ENCODE results near the gene ATG14.
"Not testable (repeated sequence)": the region's sequence is repeated elsewhere in the genome, so short reads cannot be mapped to it uniquely, and the experiment has no call there.

The ATG14 gene, protein sequence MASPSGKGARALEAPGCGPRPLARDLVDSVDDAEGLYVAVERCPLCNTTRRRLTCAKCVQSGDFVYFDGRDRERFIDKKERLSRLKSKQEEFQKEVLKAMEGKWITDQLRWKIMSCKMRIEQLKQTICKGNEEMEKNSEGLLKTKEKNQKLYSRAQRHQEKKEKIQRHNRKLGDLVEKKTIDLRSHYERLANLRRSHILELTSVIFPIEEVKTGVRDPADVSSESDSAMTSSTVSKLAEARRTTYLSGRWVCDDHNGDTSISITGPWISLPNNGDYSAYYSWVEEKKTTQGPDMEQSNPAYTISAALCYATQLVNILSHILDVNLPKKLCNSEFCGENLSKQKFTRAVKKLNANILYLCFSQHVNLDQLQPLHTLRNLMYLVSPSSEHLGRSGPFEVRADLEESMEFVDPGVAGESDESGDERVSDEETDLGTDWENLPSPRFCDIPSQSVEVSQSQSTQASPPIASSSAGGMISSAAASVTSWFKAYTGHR

DNA sequence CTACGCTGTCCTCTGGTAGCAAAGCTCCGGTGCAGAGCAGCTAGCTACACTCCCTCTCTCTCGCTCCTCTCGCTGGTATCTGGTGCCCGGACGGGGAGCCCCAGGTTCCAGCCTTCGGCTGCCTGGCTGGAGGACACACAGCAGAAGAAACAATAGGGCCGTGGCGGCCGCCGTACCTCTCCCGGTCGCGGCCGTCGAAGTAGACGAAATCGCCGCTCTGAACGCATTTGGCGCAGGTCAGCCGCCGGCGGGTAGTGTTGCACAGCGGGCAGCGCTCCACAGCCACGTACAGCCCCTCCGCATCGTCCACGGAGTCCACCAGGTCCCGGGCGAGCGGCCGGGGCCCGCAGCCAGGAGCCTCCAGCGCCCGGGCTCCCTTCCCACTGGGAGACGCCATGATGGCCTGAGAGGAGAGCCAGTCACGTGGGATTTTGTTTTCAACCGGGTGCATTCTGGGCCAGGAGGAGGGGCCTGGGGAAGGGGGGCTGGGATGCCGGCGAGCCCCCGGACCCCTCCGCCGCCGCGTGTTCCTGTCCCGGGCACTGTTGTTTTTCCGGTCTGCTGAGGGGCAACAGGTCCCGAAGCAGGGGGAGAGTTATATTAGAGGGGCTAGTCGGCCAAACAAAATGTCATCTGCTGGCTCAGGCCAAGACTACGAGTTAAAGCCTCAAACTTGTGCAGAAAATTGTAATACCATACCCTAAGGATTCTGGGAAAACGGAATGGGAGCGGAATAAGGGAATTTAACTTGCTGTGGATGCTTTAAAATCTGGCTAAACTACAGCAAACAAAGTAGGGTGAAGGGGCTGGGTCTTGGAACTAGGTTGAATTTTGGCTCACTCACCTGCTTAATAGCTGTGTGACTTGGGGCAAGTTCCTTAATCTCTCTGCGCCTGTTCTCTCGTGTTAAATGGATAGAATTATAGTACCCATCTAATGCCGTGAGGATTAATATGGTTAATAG is at the start of gene ATG14:
TSS of gene ATG14 (minus strand) at position 405 of the 964 bp plus-strand sequence. CDS start at position 397, 8 bp downstream.
- DNase-seq, result peak; percentile 67 to 87

DNA sequence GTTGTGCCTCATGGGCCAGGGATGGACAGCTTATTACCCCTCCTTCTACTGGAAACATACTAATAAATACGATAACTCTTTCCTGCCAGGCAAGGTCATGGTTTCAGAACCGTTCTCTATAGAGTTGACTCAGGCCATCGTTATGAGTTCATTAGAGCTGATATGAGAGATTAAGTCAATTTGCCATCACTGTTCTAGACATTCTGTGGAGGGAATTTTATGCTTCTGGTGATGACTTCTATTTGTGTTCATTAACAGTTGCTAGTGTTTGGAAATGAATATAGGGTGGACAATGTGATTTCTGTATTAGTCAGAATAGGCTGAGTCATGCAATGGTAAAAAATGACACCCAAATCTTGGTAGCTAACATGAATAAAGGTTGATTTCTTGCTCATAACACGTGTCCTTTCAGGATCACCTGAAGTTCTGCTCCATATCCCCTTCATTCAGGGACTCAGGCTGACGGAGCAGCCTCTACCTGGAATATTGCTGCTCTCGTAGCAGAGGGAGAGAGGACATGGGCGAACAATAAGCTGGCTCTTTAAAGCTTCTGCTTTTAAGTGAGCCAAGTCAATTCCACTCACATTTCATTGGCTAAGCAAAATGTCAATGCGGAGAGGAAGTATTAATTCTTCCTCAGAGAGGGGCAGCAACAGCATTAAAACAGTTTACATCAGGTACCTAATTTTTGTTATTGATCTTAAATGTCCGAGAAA is 47.3 kb upstream of the ATG14 start:
- DNase-seq, result no peak

DNA sequence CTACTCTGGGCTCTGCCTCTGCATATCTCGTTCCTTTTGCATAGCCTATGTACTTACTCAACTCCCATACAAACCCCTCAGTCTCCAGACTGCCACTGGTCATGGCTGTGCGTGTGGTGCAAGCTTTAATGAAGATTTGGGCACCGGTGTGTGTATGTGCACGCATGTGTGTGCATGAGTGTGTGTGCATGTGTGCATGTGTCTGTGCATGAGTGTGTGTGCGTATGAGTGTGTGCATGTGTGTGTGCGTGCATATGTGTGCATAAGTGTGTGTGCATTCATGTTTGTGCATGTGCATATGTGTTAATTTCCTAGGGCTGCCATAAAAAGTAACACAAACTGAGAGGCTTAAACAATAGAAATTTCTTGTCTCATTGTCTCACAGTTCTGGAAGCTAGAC is 45.9 kb upstream of the ATG14 start:
- DNase-seq, result no peak

DNA sequence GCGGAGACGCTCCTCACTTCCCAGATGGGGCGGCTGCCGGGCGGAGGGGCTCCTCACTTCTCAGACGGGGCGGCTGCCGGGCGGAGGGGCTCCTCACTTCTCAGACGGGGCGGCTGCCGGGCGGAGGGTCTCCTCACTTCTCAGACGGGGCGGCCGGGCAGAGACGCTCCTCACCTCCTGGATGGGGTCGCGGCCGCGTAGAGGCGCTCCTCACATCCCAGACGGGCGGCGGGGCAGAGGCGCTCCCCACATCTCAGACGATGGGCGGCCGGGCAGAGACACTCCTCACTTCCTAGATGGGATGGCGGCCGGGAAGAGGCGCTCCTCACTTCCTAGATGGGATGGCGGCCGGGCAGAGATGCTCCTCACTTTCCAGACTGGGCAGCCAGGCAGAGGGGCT is 44.8 kb upstream of the ATG14 start:
- DNase-seq, result not testable (repeated sequence)

DNA sequence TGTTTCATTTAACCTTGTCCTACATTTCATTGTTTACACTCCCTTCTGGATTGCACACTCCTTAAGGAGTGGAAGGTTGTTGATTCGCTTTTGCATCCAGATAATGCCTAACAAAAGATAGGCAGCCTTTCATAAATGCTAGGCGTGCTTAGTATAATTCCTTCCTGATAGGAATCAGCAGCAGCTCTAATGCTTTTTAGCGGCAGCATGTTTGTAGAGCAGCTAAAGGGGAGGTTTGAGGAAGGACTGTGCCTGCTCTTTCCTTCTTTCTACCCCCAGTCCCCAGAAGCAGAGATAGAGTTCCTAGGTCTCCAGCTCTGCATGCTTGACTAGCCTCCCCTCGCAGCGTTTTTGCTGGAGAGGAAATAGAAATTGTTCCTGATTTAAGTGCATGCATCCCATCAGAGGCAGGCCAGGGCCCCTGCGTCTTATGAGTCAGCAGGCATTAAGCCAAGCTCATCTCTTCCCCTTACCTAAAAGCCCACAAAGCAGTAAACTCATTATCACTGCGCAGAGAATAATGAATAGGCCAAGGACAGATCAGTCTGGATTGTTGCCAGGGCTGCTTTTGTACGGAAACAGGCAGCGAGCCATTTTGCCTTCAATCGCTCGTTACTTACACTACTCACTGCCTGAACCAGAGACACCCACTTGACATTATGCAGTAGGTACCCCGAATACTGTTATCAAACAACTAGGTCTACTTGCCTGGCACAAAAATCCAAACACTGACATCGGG is 42.8 kb upstream of the ATG14 start:
- DNase-seq, result peak; percentile 29 to 86

DNA sequence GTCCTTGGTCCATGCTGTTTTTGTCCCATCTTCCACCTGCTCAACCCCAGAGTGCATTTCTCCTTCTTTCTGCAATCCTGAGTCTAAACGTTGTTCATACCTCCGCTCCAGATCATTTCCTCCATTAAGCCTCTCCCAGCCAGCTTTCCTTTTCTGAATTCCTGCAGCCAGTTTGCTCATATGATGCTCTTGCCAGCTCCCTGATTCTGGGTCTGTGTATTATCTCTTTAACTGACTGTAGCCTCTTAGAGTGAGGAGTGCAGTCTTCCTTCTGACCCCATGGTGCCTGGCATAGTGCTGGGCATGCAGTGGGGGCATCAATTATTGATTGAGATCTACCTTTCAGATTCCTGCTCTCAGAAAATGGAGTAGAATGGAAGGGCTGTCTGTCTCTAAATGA is 40.3 kb upstream of the ATG14 start:
- DNase-seq, result no peak

DNA sequence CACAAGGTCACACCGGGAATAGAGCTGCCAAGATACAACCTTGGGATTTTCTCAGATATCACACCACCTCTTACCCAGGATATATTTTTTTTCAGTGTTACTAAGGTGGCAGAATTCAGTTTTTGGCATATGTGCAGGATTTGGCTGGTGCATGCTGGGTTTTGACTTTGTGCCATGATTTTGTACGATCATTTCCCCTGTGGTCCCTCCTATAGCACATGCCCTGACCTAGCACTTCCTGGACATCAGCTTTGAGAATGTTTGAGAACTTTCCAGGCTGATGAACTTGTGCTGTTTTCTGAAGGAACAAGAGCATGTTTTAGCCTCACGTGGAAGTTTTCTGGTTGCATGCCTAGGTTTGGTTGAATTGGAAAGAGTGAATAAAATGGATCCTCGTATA is 39.8 kb upstream of the ATG14 start:
- DNase-seq, result peak; percentile 7 to 55

DNA sequence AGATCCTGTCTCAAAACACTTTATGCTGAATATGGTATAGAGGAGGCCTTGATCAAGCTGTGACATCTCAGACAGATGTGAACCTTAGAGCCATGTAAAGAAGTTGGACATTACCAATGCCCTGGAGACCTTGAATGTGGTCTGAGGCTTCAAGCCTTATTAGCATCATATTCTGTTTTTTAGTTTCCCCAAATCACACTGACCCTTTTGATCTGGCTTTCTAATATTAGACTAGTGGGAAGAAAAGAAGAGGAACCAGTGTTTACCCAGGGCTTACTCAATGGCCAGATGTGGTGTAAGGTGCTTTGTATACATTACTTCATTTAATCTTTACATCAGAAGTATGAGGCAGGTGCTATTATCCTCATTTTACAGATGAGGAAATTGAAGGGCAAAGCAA is 39.4 kb upstream of the ATG14 start:
- DNase-seq, result no peak

DNA sequence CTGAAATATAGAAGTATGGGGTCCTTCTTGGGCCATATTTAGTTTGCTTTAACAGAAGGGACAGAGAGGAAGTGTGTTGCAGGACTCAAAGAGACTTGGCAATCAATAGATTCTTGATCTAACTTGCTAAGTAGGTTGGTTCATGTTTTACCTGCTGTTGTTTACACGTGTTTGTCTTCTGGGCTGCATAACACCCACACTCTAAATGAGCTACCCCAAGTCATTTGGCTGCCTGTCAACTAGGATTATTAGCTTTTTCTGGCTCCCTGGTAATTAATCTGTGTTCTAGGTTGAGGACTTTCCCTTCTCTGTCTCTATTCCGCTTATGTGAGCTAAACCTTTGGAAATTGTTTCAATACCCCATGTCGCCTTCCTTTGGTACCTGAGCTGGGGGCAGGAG is 38.9 kb upstream of the ATG14 start:
- DNase-seq, result no peak

DNA sequence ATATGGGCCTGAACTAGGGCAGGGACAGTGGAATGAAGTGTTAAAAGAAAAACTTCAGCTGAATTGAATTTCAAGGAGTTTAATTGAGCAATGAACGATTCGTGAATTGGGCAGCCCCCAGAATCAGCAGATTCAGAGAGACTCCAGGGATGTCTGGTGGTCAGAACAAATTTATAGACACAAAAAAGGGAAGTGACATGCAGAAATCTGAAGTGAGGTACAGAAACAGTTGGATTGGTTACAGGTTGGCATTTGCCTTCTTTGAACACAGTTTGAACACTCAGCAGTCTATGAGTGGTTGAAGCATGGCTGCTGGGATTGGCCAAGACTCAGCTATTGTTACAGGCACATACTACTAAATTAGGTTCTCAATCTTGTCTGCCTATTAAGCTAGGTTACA is 38.5 kb upstream of the ATG14 start:
- no peak for DNase-seq

DNA sequence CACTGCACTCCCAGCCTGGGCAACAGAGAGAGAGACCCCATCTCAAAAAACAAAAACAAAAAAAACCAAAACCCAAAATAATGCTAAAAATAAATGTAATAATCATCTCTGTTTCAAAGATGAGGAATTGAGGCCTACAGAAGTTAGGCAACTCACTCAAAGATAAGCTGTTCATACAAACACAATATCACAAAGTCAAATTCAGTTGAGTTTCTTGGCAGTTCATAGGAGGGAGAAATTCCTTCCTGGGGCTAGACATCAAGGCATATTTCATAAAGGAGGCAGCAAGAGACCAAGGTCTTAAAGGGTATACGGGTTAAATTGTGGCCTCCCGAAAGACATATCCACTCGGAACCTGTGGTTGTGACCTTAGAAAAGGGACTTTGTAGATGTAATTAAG is 37.5 kb upstream of the ATG14 start:
- no peak for DNase-seq

DNA sequence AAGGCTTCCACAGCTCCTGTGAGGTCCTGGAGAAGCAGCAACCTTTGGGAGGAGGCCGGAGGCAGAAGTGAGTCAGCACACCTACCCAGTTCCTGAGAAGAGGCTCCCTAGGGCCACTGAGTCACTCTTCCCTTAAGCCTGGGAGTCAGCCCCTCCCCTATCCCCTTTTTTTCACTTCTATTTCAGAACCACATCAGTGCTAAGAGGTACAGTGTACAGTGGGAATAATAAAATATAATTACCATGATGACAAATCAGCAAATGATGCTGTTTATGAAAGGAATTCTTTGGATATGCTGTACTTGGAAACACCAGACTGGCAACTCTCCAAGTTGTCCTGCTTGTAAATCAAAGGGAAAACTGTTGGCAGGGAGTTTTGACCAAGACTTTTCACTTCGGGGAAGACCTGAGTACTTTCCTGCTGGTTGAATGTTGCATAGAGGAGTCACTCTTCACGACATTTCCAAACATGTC is 36.5 kb upstream of the ATG14 start:
- peak; percentile 42 to 69 for DNase-seq

DNA sequence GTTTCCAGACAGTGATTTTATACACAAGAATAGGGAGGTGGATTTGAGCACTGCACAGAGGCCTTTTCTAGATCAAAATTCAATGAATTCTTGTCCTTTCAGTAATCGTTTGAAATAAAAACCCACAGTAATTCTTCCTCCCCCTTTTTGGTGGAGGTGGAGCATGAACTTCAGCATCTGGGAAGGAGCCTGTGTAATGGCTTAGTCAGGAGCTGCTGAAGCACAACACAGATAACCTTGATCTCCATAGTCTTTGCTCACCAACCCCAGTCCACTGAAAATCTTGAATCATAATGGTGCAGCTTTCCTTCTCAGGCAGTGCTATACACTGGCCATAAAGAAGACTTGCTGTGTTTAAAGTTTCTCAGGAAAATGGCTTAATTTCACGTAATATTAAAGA is 35.2 kb upstream of the ATG14 start:
- DNase-seq, result no peak

DNA sequence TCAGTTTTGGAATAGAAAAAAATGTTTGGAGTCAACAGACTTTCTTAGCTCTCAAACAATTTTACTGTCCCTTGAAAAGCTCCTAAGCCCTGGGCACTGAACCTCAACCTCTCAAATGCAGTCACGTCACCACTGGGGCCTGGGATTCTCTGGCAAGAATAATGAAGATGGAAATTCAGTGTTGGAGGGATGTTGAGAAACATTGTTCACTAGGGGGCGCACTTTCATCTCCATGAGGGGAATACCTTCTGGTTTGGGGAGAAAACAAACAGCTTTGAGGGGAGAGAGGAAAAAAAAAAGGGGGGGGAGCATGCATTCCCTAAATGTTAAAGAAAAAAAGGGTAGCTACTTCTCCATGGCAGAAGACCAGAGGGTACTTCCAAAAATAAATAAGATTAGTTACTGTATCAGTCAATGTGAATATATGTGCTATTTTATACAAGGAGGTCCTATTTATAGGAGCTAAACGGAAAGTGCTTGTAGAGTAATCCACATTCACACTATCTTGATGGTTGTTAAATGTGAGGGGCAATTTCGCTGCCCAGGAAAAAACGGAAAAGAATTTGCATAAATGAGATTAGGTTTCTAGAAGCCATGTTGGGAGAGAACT is 34.6 kb upstream of the ATG14 start:
- peak; percentile 80 to 89 for DNase-seq

DNA sequence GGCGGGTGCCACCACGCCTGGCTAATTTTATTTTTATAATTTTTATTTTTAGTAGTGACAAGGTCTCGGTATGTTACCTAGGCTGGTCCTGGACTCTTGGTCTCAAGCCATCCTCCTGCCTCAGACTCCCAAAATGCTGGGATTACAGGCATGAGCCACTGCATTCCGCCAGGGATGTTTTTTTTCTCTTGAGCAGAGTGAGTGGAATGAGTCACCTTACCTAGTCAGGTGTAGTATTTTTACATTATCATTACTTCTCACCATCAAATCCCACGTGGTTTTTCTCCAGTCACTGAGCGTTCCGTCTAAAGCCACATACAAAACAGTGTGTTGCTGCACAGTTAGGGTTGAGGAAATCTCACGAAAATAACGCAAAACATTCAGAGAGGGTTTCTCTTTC is 29.7 kb upstream of the ATG14 start:
- DNase-seq, result no peak

DNA sequence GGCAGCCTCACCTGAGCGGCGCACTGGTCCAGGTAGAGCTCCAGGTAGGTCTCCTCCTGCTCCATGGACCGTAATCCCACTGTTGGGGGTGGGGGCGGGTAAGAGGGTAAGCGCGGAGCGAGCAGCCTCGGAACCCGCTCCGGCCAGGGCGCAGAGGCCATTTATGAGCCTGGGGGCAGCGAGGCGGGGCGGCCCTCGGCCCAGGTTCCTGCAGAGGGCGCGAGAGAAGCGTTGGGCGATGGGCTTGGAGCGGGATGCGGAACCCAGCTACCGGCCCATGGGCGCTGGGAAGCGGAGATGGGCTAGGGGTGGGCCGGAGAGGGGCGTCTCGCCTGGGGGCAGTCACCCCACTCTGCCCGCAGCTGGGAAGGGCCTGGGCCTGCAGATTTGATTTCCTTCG is 28.8 kb upstream of the ATG14 start, which contains the start of gene TBPL2:
TSS of gene TBPL2 (minus strand) at position 232 of the 400 bp plus-strand sequence. CDS start at position 65, 167 bp downstream.
- no peak for DNase-seq

DNA sequence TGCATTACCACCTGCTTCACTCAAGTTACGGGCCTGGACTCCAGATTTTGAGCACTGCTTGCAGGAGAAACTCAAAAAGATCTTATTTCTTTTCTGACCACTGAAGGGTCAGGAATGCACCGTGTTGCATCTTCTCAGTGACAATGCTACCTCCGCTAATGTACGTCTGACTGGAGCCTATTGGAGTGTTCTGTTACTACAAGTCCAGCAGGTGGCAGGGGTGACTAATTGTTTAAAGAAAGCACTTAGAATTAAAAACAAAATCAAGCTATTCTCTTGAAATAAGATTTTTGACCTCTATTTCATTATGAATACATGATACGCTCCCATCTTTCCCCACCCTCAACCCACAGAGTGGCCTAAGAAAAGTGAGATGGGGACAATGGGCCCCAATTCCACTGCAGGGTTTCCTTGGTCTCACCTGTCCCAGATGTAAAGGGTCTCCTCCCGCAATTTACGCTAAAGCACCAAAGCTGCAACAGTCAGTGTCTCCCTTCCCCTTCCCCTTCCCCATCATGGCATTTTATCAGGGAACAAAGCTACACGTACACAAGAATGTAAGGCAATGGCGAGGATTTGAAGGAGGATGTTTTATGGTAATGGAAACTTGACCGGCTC is 26.5 kb upstream of the ATG14 start:
- DNase-seq, result peak; percentile 17 to 53

DNA sequence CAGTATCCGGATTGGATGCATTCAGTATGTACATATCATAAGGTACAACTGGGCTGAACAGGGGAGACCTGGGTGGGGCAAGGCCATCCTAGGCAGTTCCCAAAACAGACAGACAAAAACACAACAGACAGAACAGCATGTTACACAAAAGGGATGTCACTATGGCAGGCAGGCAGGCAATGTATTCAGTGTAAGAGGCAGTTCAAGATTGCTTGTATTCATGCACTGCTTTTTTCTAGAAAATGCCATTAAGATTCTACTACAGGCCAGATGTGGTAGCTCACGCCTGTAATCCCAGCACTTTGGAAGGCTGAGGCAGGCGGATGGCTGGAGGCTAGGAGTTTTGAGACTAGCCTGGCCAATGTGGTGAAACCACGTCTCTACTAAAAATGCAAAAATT is 25.3 kb upstream of the ATG14 start:
- no peak for DNase-seq

DNA sequence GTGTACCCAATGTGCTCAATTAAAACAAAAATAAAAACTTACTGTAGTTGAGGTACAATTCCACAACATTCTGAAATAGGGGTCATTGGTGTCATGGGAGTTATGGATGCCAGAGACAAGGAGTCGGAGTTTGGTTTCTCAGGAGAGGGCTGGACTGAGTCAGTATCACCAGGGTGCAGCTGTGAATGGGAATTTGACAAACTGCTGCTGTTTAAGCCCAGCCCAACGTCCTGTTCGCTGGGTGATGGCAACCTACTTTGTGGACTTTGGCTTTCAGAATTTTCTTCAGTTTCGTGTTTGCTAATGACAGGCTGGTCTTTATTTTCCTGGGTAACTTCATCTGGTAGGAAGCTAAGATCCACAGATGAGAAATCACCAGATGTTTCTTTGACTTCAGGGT is 24.9 kb upstream of the ATG14 start:
- no peak for DNase-seq

DNA sequence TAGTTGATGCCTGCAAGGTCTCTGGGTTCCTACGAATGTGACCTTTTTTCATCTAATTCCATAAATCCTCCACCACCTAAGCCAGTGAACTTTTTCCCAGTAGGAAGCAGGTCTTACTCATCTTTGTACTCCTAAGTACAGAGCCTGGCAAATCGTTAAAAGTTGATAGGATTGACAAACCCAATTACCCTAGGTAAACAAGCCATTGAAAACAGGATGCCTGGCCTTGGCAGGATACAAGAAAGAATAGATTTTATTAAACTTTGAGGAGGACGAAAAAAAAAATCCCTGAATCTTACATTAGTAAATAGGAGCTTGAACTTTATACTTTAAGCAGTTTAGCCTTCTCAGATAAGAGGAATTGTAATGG is 23.2 kb upstream of the ATG14 start:
- DNase-seq, result no peak

All from NCI-H446 (cell line).